Daoy (cell line): ENCODE results near the gene HMGCS2. TPM values are rescaled to one million over a fixed set of nuclear protein-coding genes. Genes with fewer than 3 reads are reported as not detected.
"Not testable (repeated sequence)": the region's sequence is repeated elsewhere in the genome, so short reads cannot be mapped to it uniquely, and the experiment has no call there.

Experiments
- DNase-seq: peaks from one replicate; pipeline ENCODE4 v3.0.0-alpha.2; 2015; ENCODE audit warnings: low read depth
- total RNA-seq: library from RNA; depleted of rRNA; stranded (reverse); fragments of >200 nt; shearing (Covaris generic); gene quantifications from 2 replicates; pipeline ENCODE4 v1.2.3, GENCODE V29; 2014

The HMGCS2 gene
- total RNA-seq, 1 experiment from 2014 or later, result not detected

GRCh38 chr1:119790451-119791198, 21.9 kb upstream of the HMGCS2 start:
- DNase-seq, result no peak

GRCh38 chr1:119787776-119788175, 19.1 kb upstream of the HMGCS2 start:
- peak; percentile 63 for DNase-seq

- DNase-seq, result not testable (repeated sequence)
Measured at GRCh38 chr1:119786473-119787050, 17.9 kb upstream of the HMGCS2 start.

- DNase-seq, result not testable (repeated sequence)
Measured at GRCh38 chr1:119786046-119786445, 17.3 kb upstream of the HMGCS2 start.

GRCh38 chr1:119784191-119784781, 15.6 kb upstream of the HMGCS2 start:
- no peak for DNase-seq

GRCh38 chr1:119783354-119784185, 14.9 kb upstream of the HMGCS2 start:
- DNase-seq, result no peak

GRCh38 chr1:119782631-119783325, 14.1 kb upstream of the HMGCS2 start:
- no peak for DNase-seq

- DNase-seq, result no peak
Measured at GRCh38 chr1:119781434-119782210, 12.9 kb upstream of the HMGCS2 start.

- no peak for DNase-seq
Measured at GRCh38 chr1:119779869-119780356, 11.2 kb upstream of the HMGCS2 start.

- DNase-seq, result no peak
Measured at GRCh38 chr1:119778886-119779560, 10.3 kb upstream of the HMGCS2 start.

GRCh38 chr1:119778359-119778758, 9.7 kb upstream of the HMGCS2 start:
- DNase-seq, result no peak

GRCh38 chr1:119774746-119775490, 6.2 kb upstream of the HMGCS2 start:
- DNase-seq, result no peak

- DNase-seq, result peak; percentile 41
Measured at GRCh38 chr1:119773711-119774241, 5.1 kb upstream of the HMGCS2 start.

GRCh38 chr1:119772298-119772697, 3.6 kb upstream of the HMGCS2 start:
- no peak for DNase-seq

GRCh38 chr1:119771770-119772169, 3.1 kb upstream of the HMGCS2 start:
- no peak for DNase-seq

GRCh38 chr1:119771016-119771415, 2.3 kb upstream of the HMGCS2 start:
- no peak for DNase-seq

- no peak for DNase-seq
Measured at GRCh38 chr1:119767486-119767885, 1.2 kb downstream of the HMGCS2 start.

GRCh38 chr1:119766374-119766794, 2.3 kb downstream of the HMGCS2 start:
- DNase-seq, result no peak

- DNase-seq, result no peak
Measured at GRCh38 chr1:119764220-119764619, 4.5 kb downstream of the HMGCS2 start.
